Measurements from ENCODE around the gene XYLT2. TPM values are rescaled to one million over a fixed set of nuclear protein-coding genes. Genes with fewer than 3 reads are reported as not detected.
"Not testable (repeated sequence)": the region's sequence is repeated elsewhere in the genome, so short reads cannot be mapped to it uniquely, and the experiment has no call there.

The XYLT2 gene
- total RNA-seq, 1 donor from 2014 or later, result 21.4 TPM

GRCh38 chr17:50396261-50397110, 50.6 kb downstream of the XYLT2 start:
- TF ChIP-seq, protein P1, sequence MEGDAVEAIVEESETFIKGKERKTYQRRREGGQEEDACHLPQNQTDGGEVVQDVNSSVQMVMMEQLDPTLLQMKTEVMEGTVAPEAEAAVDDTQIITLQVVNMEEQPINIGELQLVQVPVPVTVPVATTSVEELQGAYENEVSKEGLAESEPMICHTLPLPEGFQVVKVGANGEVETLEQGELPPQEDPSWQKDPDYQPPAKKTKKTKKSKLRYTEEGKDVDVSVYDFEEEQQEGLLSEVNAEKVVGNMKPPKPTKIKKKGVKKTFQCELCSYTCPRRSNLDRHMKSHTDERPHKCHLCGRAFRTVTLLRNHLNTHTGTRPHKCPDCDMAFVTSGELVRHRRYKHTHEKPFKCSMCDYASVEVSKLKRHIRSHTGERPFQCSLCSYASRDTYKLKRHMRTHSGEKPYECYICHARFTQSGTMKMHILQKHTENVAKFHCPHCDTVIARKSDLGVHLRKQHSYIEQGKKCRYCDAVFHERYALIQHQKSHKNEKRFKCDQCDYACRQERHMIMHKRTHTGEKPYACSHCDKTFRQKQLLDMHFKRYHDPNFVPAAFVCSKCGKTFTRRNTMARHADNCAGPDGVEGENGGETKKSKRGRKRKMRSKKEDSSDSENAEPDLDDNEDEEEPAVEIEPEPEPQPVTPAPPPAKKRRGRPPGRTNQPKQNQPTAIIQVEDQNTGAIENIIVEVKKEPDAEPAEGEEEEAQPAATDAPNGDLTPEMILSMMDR (IDR thresholded peaks at IDR 0.05), result no peak
- Mint-ChIP-seq H3K27ac (peak overlapping the region; percentile 76), H3K4me3 (peak overlapping the region; percentile 88), H3K4me1 (peaks cover 26% of the 10 kb centered on the region), H3K9me3 (no peaks in the 10 kb centered on the region), H3K36me3 (ENCODE audit: low read depth) (peaks cover 40% of the 10 kb centered on the region), H3K27me3 (no peaks in the 10 kb centered on the region)
- CTCF ChIA-PET, result interaction anchor here (0.7 to 3.2 kb wide), 20 partner anchors 8 to 87 kb away, joined by 3 to 29 read pairs (median 5); partner anchors contain the start of genes ACSF2, EME1, MRPL27 and RSAD1
- intact Hi-C loops (cut with micrococcal nuclease), result loop anchor here (1.0 to 5.0 kb wide), 8 partner anchors 23 to 1489 kb away; partner anchors contain the start of genes ACSF2, EME1, MRPL27 and RSAD1
- no peak for DNase-seq
- POLR2A ChIA-PET, result interaction anchor here (0.5 to 4.2 kb wide), 20 partner anchors 8 to 470 kb away, joined by 3 to 33 read pairs (median 6); partner anchors contain the start of genes ACSF2, EME1, LUC7L3 and MRPL27
- no peak for ATAC-seq (ENCODE audit: low read depth)

GRCh38 chr17:50397111-50397918, 51.4 kb downstream of the XYLT2 start, which contains the start of gene LRRC59:
TSS of gene LRRC59 (minus strand) at chr17:50397523. CDS start at chr17:50397317, 206 bp downstream.
- H3K9me3 Mint-ChIP-seq, result no peaks in the 10 kb centered on the region
- peaks cover 23% of the 10 kb centered on the region for H3K4me1 Mint-ChIP-seq
- H3K4me3 Mint-ChIP-seq, result peak within 1 kb of the TSS; percentile 88
- ChIA-PET CTCF (interaction anchor here (0.5 to 3.2 kb wide), 22 partner anchors 9 to 1030 kb away, joined by 3 to 29 read pairs (median 4); partner anchors contain the start of genes ACSF2, EME1, MRPL27 and RSAD1), POLR2A (interaction anchor here (0.6 to 4.2 kb wide), 23 partner anchors 9 to 470 kb away, joined by 3 to 33 read pairs (median 5); partner anchors contain the start of genes ACSF2, ANKRD40, EME1 and LUC7L3)
- peak within 1 kb of the TSS; percentile 76 for H3K27ac Mint-ChIP-seq
- no peaks in the 10 kb centered on the region for H3K27me3 Mint-ChIP-seq
- ATAC-seq (ENCODE audit: low read depth) (peak; percentile 100), DNase-seq (peak; percentile 95)
- peaks cover 33% of the 10 kb centered on the region for H3K36me3 Mint-ChIP-seq (ENCODE audit: low read depth)
- TF ChIP-seq, protein P1 (IDR thresholded peaks at IDR 0.05), result peak; percentile 76
- intact Hi-C loops (cut with micrococcal nuclease), result loop anchor here (1.0 to 5.0 kb wide), 8 partner anchors 24 to 1490 kb away; partner anchors contain the start of genes ACSF2, EME1, MRPL27 and RSAD1

GRCh38 chr17:50397919-50398285, 52.0 kb downstream of the XYLT2 start:
- ATAC-seq (ENCODE audit: low read depth) (no peak), DNase-seq (no peak)
- TF ChIP-seq, protein P1 (IDR thresholded peaks at IDR 0.05), result no peak
- intact Hi-C loops (cut with micrococcal nuclease), result loop anchor here (1.0 to 5.0 kb wide), 8 partner anchors 23 to 1491 kb away; partner anchors contain the start of genes ACSF2, EME1, MRPL27 and RSAD1
- Mint-ChIP-seq H3K27me3 (no peaks in the 10 kb centered on the region), H3K27ac (peak overlapping the region; percentile 54), H3K4me1 (peaks cover 23% of the 10 kb centered on the region), H3K4me3 (peak overlapping the region; percentile 88), H3K9me3 (no peaks in the 10 kb centered on the region), H3K36me3 (ENCODE audit: low read depth) (peaks cover 27% of the 10 kb centered on the region)
- ChIA-PET POLR2A (interaction anchor here (0.6 to 4.2 kb wide), 19 partner anchors 9 to 469 kb away, joined by 3 to 33 read pairs (median 7); partner anchors contain the start of genes ACSF2, ANKRD40, EME1 and LUC7L3), CTCF (interaction anchor here (0.5 to 3.2 kb wide), 18 partner anchors 9 to 1030 kb away, joined by 3 to 29 read pairs (median 4); partner anchors contain the start of genes ACSF2 and RSAD1)

GRCh38 chr17:50398672-50399071, 52.7 kb downstream of the XYLT2 start:
- peaks cover 23% of the 10 kb centered on the region for H3K4me1 Mint-ChIP-seq
- CTCF ChIA-PET, result interaction anchor here (0.9 to 3.2 kb wide), 5 partner anchors 23 to 80 kb away, joined by 3 to 29 read pairs (median 22); partner anchors contain the start of genes ACSF2 and RSAD1
- H3K9me3 Mint-ChIP-seq; H3K4me3 Mint-ChIP-seq; H3K27ac Mint-ChIP-seq; DNase-seq; H3K27me3 Mint-ChIP-seq; ATAC-seq (ENCODE audit: low read depth): not testable (repeated sequence)
- intact Hi-C loops (cut with micrococcal nuclease), result loop anchor here (5.0 kb wide), 2 partner anchors 36 to 1491 kb away; partner anchors contain the start of gene UBE2Z
- H3K36me3 Mint-ChIP-seq (ENCODE audit: low read depth), result peaks cover 20% of the 10 kb centered on the region
- POLR2A ChIA-PET, result interaction anchor here (2.1 to 4.2 kb wide), 3 partner anchors 23 to 27 kb away, joined by 15 to 33 read pairs (median 29); partner anchors contain the start of genes ACSF2, EME1 and MRPL27

DNA sequence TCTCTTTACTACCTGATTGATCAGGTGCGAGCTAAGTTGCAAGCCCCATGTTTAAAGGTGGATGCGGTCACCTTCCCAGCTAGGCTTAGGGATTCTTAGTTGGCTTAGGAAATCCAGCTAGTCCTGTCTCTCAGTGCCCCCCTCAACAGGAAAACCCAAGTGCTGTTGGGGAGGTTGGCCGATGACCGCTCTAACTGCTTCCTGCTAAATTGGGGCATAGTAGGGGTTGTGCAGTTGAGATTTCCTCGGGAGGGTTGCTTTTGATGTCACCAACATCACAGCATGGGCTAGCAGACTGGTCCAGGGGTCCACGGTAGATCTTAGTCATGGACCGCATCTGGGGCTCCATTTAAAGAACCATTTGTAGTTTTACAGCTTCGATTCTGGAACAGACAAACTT, 53.7 kb downstream of the XYLT2 start:
- H3K27me3 Mint-ChIP-seq; H3K27ac Mint-ChIP-seq; H3K4me3 Mint-ChIP-seq; H3K9me3 Mint-ChIP-seq; CTCF ChIA-PET; DNase-seq; ATAC-seq (ENCODE audit: low read depth): not testable (repeated sequence)
- POLR2A ChIA-PET, result interaction anchor here (2.9 to 4.2 kb wide), 2 partner anchors 22 to 26 kb away, joined by 29 to 33 read pairs; partner anchors contain the start of gene ACSF2
- Mint-ChIP-seq H3K4me1 (peaks cover 23% of the 10 kb centered on the region), H3K36me3 (ENCODE audit: low read depth) (peaks cover 11% of the 10 kb centered on the region)
- intact Hi-C loops (cut with micrococcal nuclease), result loop anchor here (5.0 kb wide), 2 partner anchors 37 to 1492 kb away; partner anchors contain the start of gene UBE2Z

DNA sequence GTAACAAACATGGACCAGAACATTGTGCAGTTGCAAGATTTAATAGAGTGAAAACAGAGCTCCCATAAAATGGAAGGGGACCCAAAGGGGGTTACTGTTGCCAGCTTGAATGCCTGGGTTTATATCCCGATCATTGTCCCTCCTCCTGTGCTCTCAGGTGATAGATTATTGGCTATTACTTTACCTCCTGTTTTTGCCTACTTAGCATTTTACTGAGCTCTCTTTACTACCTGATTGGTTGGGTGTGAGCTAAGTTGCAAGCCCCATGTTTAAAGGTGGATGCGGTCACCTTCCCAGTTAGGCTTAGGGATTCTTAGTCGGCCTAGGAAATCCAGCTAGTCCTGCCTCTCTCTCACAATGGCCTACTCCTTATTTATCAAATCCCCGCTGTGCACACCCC, 59.4 kb downstream of the XYLT2 start:
- intact Hi-C loops (cut with micrococcal nuclease); H3K4me1 Mint-ChIP-seq; ATAC-seq (ENCODE audit: low read depth); H3K9me3 Mint-ChIP-seq; DNase-seq; H3K36me3 Mint-ChIP-seq (ENCODE audit: low read depth); H3K27ac Mint-ChIP-seq; CTCF ChIA-PET; H3K4me3 Mint-ChIP-seq; H3K27me3 Mint-ChIP-seq: not testable (repeated sequence)
- POLR2A ChIA-PET, result interaction anchor here (0.7 kb wide), 1 partner anchor 16 kb away, joined by 3 read pairs; no protein-coding TSS in a partner anchor
